NCI-H1417 treated with DMSO at 0.1 percent for 48 hours (cell line): ENCODE results near the gene OR51A7.
"Not testable (repeated sequence)": the region's sequence is repeated elsewhere in the genome, so short reads cannot be mapped to it uniquely, and the experiment has no call there.

Experiments
- DNase-seq: peaks from one replicate; lab custom pipeline; 2025; lab: John Stamatoyannopoulos, UW

Gene OR51A7, protein sequence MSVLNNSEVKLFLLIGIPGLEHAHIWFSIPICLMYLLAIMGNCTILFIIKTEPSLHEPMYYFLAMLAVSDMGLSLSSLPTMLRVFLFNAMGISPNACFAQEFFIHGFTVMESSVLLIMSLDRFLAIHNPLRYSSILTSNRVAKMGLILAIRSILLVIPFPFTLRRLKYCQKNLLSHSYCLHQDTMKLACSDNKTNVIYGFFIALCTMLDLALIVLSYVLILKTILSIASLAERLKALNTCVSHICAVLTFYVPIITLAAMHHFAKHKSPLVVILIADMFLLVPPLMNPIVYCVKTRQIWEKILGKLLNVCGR

DNA sequence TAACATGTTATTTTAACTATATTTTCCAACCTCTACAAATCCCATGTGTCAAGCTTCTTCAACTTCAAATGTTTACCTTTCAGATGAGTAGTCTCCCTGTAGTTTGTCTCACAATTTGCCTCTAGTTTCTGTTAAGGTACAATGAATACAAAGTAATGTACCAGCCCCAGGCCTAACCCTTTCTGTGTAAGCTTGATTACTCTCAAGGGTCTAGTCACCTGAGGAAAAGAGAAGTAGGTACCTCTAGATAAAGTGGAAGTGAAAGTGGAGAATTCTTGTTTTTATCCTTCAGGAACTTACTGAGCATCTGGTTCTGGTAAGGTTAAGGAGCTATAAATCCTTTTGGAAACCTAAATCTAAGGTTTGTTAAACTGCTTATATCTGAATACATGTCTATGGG lies at the start of gene OR51A7:
Gene OR51A7, plus strand, starts transcription at position 300 of the 400 bp plus-strand sequence. CDS start 3,587 bp downstream, outside the sequence.
- DNase-seq, result no peak

DNA sequence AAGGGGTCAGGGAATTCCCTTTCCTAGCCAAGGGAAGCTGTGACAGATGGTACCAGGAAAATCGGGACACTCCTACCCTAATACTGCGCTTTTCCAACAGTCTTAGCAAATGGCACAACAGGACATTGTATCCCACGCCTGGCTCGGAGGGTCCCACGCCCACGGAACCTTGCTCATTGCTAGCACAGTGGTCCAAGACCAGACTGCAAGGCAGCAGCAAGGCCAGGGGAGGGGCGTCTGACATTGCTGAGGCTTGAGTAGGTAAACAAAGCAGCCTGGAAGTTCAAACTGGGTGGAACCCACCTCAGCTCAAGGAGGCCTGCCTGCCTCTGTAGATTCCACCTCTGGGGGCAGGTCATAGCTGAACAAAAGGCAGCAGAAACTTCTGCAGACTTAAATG lies 49.3 kb upstream of the OR51A7 start:
- not testable (repeated sequence) for DNase-seq

DNA sequence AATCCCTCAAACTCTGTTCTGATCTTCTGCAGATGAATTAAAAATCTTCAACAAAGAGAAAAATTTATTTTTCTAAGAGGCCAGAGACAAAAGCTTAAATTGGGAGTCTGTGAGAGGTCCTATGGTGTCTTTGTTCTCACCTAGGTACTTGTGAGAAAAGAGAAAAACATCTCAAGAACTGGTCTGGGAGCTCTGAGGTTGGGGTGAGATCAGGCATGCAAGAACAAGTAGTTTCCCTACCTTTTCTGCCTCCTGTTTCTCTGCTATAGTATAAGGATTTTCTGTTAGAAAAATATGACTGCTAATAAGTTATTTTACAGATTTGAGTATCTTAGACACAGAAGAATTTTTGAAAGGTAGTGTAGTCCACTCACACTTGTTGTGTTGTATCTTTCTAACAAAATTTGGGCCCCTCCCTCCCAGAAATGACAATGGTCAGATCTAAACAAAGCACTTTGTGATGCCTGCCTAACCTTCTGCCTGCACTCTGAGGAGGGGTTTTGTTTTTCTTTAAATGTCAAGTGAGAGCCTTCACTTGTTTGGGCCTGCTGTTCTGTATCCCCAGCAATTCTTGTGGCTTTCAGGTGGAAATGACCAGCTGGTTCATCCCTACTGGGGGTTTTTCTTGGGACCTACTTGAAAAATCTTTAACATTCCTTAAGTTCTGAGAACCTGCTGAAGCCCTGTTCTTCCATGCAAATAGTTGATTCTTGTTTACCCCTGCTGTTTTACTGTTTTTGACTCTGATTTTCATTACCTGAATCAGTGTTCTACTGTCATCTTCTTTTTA lies 40.9 kb upstream of the OR51A7 start:
- DNase-seq, result no peak

DNA sequence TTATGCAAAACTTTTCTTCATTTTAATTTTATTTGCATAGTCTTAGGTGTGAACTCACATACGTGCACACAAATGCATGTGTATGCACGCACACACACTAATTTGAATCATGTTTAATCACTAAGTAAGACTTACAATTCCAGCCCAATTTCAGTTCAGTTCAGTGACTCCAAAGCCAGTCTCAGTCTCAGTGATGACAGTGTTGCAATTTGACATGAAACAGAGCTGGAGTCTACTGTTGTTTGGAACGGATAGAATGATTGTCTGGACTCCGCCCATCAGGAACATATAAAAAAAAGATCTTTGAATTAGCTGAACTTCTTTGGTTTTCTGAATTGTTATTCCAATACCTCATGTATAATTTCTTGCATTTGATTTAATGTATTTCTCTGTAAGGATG lies 39.7 kb upstream of the OR51A7 start:
- DNase-seq, result no peak

DNA sequence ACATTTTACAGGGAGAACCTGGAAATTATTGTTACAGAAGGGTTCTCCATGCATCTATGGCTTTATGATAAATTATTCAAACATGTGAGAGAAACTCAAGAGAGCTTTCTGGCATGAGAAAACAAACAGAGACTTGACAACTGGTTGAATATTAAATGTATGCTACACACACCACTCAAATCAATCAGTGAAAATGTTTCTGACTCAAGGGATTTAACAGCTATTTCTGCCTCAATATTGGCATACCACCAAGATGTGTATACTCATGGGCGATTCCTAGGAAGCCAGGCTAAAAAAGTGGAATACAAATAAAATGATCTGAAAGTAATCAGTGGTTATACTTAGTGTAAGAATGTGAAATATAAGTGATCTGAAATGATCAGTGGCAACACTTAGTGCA lies 37.7 kb upstream of the OR51A7 start:
- no peak for DNase-seq

DNA sequence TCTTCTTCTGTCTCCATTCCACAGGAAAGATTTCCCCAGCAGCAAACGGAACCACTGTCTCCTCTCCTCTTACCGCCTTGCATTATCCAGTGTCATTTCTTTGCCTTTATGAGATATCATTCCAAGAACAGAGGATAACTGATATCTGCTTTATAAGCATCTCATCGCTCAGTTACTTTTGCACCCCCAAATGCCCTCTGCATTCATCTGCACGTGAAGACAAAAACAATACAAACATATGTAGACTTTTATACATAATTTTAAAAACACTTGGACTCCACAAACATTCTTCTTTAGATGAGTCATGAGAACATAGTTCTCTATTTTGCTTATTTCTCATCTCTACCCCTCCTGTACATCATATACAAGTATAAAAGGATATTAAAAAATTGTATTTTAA lies 22.4 kb upstream of the OR51A7 start:
- DNase-seq, result no peak

DNA sequence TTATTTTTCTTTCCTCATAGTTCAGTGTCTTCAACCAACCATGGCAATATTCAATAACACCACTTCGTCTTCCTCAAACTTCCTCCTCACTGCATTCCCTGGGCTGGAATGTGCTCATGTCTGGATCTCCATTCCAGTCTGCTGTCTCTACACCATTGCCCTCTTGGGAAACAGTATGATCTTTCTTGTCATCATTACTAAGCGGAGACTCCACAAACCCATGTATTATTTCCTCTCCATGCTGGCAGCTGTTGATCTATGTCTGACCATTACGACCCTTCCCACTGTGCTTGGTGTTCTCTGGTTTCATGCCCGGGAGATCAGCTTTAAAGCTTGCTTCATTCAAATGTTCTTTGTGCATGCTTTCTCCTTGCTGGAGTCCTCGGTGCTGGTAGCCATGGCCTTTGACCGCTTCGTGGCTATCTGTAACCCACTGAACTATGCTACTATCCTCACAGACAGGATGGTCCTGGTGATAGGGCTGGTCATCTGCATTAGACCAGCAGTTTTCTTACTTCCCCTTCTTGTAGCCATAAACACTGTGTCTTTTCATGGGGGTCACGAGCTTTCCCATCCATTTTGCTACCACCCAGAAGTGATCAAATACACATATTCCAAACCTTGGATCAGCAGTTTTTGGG lies 21.6 kb upstream of the OR51A7 start, which contains the start of gene OR51T1:
Gene OR51T1, plus strand, starts transcription at position 41 of the 641 bp plus-strand sequence. Its CDS starts 0 bp downstream, at position 41.
- DNase-seq, result no peak

DNA sequence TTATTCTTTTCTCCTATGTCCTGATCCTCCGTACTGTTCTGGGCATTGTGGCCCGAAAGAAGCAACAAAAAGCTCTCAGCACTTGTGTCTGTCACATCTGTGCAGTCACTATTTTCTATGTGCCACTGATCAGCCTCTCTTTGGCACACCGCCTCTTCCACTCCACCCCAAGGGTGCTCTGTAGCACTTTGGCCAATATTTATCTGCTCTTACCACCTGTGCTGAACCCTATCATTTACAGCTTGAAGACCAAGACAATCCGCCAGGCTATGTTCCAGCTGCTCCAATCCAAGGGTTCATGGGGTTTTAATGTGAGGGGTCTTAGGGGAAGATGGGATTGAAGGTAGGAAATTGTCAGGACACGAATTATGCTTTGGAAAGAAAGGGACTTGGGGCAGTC lies 21.0 kb upstream of the OR51A7 start:
- no peak for DNase-seq

DNA sequence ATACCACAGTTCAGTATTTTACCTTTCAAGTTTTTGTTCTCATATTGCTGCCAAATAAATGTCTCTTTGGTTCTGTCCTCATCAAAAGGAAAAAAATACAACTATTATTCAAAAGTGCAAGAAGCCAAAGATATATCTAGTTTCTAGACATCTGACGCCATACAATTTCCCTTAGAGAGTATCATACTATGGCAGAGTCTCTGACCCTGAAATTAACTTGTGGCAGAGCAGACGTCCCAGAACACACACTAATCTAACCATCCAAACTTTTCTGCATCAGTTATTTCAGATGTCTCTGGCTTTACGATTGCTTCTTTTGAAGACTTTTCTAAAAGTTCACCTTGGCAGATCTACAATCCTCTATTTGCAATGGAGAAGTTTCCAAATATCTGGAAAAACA lies 19.2 kb upstream of the OR51A7 start:
- DNase-seq, result no peak

DNA sequence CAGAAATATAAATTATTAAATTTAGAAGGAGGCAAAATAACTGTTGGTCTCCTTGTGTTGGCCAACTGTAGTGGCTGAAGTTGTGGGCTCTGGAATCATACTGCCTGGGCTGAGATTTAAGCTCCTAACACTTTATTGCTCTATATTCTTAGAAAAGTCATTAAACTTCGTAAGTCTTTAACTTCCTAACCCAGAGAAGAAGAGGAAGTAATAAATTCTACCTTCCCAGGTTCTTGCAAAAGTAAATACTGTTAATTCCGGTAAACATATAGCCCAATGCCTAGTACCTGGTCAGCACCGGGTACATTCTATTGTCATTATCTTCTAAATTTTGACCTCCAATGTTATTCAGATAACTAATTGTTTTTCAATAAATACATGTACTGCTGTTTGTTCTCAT lies 17.4 kb upstream of the OR51A7 start:
- no peak for DNase-seq

DNA sequence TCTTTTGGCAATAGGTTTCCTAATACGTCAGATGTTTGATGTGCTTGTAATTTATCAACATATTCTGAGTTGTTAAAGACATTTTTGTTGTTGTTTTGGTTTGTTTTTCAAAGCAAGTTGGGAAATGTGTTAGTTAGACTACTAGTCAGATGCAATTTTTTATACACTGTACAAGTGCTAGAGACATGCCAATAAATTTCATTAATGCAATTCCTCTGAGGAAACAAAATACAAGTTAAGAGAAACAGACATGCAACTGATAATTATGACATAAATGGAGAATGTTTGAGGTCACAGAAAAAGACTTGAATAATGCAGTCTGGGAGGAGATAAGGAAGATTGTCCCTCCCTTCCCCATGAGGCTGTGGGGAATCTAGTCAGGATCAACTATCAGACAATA lies 16.0 kb upstream of the OR51A7 start:
- no peak for DNase-seq

DNA sequence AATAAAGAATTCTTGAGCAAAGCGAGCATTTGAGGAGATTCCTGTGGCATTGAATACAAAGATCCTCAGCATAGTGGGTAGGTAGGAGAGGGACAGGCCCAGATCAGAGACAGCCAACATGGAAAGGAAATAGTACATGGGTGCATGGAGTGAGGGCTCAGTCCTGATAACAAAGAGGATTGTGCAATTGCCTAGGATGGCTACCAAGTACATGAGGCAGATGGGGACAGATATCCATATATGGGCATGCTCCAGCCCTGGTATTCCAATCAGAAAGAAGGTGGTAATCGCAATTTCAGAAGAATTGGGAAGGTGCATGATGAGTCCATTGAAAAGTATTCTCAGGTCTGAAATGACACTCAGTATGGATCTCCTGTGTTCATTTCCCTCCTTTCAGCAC lies 13.3 kb upstream of the OR51A7 start:
- DNase-seq, result no peak

DNA sequence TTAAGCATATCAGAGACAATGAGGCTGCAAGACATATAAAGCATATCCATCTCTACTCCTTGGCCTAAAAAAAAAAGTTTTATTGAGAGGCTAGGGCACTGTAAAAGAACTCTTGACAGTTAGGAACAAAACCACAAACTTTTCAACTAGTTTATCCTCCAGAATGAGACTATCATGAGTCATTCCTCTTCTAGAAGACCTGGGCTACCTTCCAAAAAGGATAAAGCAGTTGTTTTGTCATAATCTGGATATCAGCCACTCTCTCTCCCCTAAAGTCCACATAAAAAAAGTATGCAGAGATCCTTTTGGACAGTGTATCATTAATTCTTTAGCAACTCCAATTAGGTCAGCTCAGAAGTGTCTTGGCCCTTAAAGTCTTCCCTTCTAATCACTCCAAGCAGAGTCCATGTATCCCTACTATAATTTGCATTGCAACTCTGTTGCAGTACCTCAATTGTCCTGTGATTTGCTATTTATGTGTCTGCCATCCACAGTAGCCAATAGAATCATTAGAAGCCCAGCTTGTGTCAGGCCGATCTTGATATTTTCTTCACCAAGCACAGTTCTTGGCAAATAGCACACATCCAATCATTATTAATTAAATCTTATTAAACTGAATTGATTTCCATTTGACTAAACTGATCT lies 11.5 kb upstream of the OR51A7 start:
- no peak for DNase-seq

DNA sequence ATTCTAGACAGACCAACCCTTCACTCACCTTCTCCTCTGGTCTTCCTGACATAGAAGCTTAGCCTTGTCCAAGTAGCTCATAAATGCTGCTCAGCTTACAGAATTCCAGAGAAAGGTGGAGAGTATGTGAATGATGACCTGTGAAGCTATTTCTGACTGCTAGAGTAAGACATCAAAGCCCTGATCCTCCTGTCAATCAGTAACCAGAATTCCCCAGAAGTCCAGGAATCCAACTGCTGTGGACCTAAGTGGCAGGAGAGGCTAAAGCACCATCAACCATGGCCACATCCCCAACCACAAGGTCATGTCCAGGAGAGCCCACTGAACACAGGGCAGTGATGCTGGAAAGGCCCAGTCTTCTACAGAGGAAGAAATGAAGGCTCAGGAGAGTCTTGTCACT lies 13.0 kb downstream of the OR51A7 start:
- no peak for DNase-seq

DNA sequence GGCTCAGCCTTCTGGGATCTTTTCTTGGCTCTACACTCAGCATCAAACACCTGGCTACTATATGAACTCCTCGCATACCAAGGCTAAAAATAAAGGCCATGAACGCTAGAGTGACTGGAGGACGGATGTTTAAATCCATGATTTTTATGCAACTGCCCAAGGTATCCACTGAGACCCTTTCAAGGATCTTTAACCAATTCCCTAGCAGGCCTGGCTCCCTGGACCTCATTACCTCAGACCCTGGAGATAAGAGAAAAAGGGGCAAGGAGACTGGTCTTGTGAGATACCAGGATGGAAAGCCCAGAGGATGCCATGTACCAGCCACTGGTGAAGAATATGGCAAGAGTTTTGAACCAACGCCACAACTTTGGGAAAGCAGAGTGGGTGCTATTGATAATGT lies 15.7 kb downstream of the OR51A7 start, which contains the start of gene OR51G2:
Gene OR51G2, minus strand, starts transcription at position 101 of the 400 bp plus-strand sequence. CDS start 3,687 bp downstream, outside the sequence.
- DNase-seq, result no peak

DNA sequence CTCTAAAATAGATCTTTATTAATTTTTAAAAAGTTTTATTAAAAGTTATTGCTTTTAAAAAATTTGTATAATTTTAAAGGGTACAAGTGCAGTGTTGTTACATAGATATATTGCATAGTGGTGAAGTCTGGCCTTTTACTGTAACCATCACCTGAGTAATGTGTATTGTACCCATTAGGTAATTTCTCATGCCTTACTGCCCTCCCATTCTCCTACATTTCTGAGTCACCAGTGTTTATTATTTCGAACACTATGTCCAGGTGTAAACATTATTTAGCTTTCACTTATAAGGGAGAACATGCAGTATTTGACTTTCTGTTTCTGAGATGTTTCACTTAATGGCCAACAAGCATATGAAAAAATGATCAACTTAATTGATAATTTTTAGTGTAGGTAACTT lies 18.2 kb downstream of the OR51A7 start:
- no peak for DNase-seq

DNA sequence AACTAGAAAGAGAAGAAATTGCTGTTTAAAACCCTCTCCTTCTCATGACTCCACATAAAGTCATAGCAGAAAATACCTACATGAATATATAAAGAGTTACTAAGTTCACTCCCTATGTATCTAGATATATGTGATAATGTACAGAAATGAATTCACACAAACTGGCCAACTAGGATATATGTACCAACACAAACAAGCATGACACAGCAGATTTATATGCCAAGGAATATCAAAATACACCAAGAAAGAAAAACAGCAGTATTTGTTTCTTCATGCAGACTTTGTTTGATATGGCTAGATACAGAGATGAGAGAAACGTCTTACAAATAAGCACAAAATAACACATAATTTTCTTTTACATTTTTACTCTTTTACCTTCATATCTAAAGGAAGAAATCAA lies 18.7 kb downstream of the OR51A7 start:
- DNase-seq, result no peak

DNA sequence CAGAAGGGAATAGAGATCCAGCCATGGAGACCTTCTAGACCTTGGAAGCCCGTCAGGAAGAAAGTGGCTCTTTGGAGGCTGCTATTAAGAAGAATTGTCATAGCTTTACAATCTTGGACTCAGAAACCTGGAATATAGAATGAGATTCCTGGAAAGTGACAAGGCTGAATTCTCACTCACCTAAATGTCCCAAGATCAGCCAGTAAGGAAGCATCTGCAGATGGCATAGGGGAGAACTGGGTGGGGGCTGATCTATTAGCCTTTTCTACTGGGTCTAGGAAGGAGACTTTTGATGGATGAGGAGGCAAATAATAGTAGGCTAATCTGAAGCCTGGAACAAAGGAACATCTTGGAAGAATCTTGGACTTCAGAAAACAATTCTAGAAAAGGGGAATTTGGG lies 20.7 kb downstream of the OR51A7 start, which contains the start of gene OR51G1:
Gene OR51G1, minus strand, starts transcription at position 101 of the 400 bp plus-strand sequence. Its CDS starts 0 bp downstream, at position 101.
- DNase-seq, result no peak

DNA sequence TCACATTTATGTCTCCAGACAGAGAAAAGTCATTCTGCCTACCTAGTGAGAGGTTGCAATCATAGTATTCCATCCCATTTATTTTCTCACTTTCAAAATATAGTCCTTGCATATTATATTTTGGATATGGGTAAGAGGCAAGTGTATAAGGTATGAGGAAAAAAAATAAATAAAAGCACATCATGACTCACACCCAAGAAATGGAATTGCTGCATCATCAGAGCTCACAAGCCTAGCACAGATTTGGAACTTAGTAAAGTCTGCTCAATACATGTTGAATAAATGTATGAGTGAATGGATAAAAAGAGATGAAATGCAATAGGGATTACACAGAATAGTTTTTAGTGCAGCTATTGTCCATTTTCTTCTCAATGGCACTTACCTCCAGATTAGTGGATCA lies 23.0 kb downstream of the OR51A7 start:
- DNase-seq, result no peak

DNA sequence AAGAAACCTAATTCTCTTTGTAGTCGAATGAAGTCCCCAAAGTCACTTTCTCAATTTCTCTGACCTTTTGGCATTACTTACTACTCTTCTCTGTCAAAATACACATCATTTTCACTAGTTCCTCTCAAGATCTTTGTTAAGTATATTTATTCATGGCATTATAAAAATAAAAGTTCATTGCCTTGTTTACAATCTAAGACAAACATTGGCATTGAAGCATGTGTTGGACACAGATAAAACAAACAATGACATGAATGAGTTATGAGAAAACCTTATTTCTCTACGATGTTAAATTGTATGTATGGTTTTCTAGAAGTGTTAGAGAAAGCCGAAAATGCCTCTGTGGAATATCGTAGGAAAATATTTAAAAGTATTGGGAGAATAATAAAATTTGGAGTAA lies 29.2 kb downstream of the OR51A7 start:
- no peak for DNase-seq

DNA sequence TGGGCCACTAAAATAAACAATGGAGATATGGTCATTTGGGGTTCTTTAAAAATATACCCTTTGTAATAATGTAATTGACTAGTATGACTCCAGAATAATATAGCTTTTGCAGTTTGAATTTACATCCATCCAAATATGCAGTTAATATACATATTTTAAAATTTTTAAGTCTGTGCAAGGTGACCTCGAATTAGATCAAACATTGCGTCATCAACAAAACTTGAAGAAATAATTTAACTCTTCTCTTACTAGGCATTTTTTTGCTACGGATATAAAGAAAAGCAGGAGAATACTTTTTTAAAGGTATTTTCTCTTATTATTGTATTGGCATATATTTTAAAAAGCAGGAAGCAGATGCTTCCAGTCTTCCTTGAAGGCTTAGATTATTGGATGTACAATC lies 33.2 kb downstream of the OR51A7 start:
- no peak for DNase-seq

DNA sequence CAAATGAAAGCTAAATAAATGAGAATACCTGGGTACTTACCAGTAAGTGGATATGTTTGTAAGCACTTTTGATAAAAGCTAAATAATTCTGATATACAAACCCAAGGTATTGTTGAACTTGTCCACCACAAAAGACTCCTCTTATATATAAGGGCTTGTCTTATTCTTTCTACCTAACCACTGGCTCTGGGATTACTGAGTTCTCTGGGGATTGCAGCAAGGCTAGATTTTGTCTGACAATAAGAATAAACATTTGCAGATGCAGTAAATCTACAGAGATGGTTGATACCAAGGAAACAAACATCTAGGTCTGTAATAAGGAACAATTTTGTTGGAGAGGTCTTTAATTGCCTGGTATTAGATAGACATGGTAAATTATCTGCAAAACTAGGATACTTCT lies 43.9 kb downstream of the OR51A7 start, which contains the start of gene OR51A4:
Gene OR51A4, minus strand, starts transcription at position 101 of the 400 bp plus-strand sequence. CDS start 505 bp downstream, outside the sequence.
- DNase-seq, result no peak
